Prostate gland (tissue), 2 donors: ENCODE data around the gene BTLA. TPM values are rescaled to one million over a fixed set of nuclear protein-coding genes. Genes with fewer than 3 reads are reported as not detected.

Experiments
- DNase-seq: peaks from one replicate; pipeline ENCODE4 v3.0.0-alpha.2; 2019; ENCODE audit warnings: low spot score
- H3K27ac ChIP-seq, 2 donors: fragments of 200-600 bp; sonication (generic); 2 replicates each; pipeline ENCODE4 v1.5.1; 2017 to 2019
- H3K27me3 ChIP-seq: fragments of 200-600 bp; sonication (generic); replicated peaks from 2 replicates; pipeline ENCODE4 v1.5.1; 2019; ENCODE audit not compliant: insufficient read depth
- H3K36me3 ChIP-seq, 2 donors: fragments of 200-600 bp; sonication (generic); 1 replicate in 1 of 2; 2 replicates in 1 of 2; pipeline versions ENCODE4 v1.5.1 to v1.8.1; 2017 to 2019
- H3K4me1 ChIP-seq: fragments of 200-600 bp; sonication (generic); replicated peaks from 2 replicates; pipeline ENCODE4 v1.5.1; 2019
- H3K4me3 ChIP-seq, 2 donors: fragments of 200-600 bp; sonication (generic); 2 replicates each; pipeline ENCODE4 v1.5.1; 2017 to 2019
- H3K9me3 ChIP-seq: fragments of 200-600 bp; sonication (generic); 2 replicates; pipeline ENCODE4 v1.5.1; 2017
- CTCF ChIP-seq, 4 experiments: fragments of 200-600 bp in 2 of 4; fragments of 450-650 bp in 2 of 4; sonication (generic) in 2 of 4; IDR thresholded peaks; 1 replicate in 3 of 4; 2 replicates in 1 of 4; pipeline ENCODE4 v1.5.1; 2016 to 2019; ENCODE audit warnings: antibody characterized with exemption in 4 of 4, mild to moderate bottlenecking in 2 of 4, moderate library complexity in 2 of 4
- POLR2A ChIP-seq: fragments of 450-650 bp; IDR thresholded peaks from one replicate; pipeline ENCODE4 v1.6.1; 2016; ENCODE audit warnings: antibody characterized with exemption, mild to moderate bottlenecking
- POLR2AphosphoS5 ChIP-seq: sonication (generic); formaldehyde crosslinking; IDR thresholded peaks from one replicate; pipeline ENCODE4 v1.6.1; 2017; ENCODE audit warnings: antibody characterized with exemption
- WGBS: methylation state at CpG from one replicate; pipeline ENCODE4 v1.1.5; 2018; 5-methylcytosine and 5-hydroxymethylcytosine counted together
- intact Hi-C: fragments of 100-400 bp; cut with DNase I; formaldehyde crosslinking; loops from one replicate; pipeline ENCODE4 v1.14.2; 2022
- total RNA-seq, 2 donors: library from RNA; depleted of rRNA; stranded (reverse); fragments of >200 nt; gene quantifications; one replicate each; pipeline ENCODE4 v1.1.0, GENCODE V29; 2016

The BTLA gene
- total RNA-seq, 2 donors from 2014 or later, result 2.6 TPM; not detected in 1

DNA sequence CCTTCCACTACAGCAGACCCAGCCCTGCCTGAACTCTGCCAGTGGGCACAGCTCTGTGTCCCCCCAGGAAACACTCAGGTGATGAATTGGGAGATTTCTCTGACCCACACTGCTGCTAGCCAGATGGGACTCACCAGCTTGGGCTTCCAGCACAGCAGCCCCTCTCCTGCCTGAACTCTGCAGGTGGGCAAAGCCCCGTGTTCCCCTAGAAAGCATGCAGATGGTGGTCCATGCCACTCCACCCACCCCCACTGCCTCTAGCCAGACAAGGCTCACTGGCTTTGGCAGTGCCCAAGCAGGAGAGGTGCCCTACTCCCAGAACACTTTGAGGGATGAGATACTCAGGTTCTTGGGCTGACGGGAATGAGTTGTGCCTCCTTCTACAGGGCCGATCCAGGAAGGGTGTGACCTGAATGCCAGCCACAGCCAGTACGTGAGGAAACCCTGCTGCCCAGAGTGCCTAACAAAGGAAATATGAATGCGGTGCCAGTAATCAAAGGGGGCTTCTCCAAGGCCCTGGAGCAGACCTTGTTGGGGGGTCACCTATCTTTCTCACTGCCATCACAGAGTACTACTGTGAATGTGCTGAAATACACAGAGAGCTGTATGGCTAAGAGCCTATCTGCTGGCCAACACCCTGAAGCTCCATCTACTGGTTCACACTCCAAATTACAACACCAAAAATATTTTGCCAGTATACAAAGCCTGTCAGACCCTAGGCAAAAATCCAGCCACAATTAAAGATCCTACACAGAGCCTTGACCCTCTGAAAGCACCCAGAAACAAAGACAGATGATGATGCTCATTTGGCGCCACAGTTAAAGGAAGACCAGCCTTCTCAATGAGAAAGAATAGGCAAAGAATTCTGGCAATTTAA is 61.9 kb downstream of the BTLA start:
- intact Hi-C loops, result no loop called here
- H3K4me3 ChIP-seq, result no peak overlapping the region
- no peak for DNase-seq
- no peaks in the 10 kb centered on the region for H3K4me1 ChIP-seq
- no peaks in the 10 kb centered on the region for H3K9me3 ChIP-seq
- no peaks in the 10 kb centered on the region for H3K36me3 ChIP-seq
- H3K27ac ChIP-seq, result no peak overlapping the region
- 93% methylated on average over 6 of the region's 6 CpGs for WGBS
- TF ChIP-seq POLR2A (no peak), POLR2AphosphoS5 (no peak), CTCF (IDR thresholded peaks at IDR 0.05) (no peak)
- H3K27me3 ChIP-seq, result no peaks in the 10 kb centered on the region

DNA sequence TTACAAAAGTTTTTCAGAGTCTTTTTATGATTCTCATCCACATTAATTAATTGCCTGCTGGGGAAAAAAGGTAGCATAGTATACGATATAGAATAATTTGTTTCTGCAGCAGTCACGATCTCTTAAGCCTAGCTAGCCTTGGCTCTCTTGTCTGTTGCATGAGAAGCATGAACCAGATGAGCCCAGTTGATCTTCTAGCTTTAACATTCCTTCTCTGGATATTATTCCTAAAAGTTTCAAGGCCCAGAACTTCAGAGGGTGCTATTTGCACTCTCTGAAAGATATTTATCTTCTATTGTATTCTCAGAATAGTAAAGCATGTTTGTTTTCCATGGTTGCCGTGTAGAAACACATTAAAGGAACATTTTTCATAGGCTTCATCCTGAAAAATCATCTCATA is 69.3 kb downstream of the BTLA start:
- 46% methylated on average over 3 of the region's 3 CpGs for WGBS
- Histone ChIP-seq H3K36me3 (no peaks in the 10 kb centered on the region), H3K4me3 (no peak overlapping the region), H3K9me3 (no peaks in the 10 kb centered on the region), H3K27me3 (no peaks in the 10 kb centered on the region), H3K4me1 (no peaks in the 10 kb centered on the region), H3K27ac (no peak overlapping the region)
- TF ChIP-seq CTCF (IDR thresholded peaks at IDR 0.05), result no peak
- no peak for TF ChIP-seq POLR2A
- no peak for TF ChIP-seq POLR2AphosphoS5
- intact Hi-C loops, result no loop called here
- no peak for DNase-seq

GRCh38 chr3:112427123-112427522 is 72.1 kb downstream of the BTLA start:
- H3K27ac ChIP-seq, result no peak overlapping the region
- intact Hi-C loops, result no loop called here
- no peaks in the 10 kb centered on the region for H3K9me3 ChIP-seq
- H3K27me3 ChIP-seq, result no peaks in the 10 kb centered on the region
- DNase-seq, result no peak
- TF ChIP-seq POLR2AphosphoS5, result no peak
- no peak for TF ChIP-seq POLR2A
- TF ChIP-seq CTCF (IDR thresholded peaks at IDR 0.05), result no peak
- H3K4me1 ChIP-seq, result no peaks in the 10 kb centered on the region
- no peaks in the 10 kb centered on the region for H3K36me3 ChIP-seq
- WGBS, result 93% methylated on average over 5 of the region's 5 CpGs
- no peak overlapping the region for H3K4me3 ChIP-seq

DNA sequence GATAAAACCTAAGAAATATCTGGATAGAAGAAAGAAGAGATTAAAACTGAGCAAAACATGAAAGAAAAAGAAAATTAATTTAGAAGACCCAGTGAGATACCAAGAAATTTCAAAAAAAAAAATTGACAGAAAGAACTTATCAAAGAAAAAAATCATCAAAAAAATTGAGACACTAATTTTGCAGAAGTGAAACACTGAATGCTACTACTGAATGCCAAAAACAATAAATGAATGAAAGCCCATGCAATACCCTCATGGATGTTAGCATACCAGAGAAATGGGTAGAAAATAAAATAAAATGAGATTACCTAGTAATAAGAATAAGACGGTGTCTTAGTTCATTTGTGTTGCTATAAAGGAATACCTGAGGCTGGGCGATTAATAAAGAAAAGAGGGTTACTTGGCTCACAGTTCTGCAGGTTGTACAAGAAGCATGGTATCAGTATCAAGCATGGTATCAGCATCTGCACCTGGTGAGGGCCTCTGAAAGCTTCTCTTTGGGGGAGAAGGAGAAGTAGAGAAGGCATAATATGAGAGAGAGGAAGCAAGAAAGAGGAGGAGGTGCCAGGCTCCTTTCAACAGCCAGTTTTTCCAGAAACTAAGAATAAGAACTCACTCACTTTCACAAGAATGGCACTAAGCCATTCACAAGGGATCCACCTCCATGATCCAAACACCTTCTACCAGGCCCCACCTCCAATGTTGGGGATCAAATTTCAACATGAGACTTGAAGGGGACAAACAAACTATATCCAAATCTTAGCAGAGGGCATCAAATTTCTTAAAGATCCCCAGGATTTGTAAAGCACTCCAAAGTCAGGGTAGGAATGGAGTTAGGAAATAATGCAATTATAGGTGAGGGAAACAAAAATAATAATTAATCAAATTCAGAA is 73.2 kb downstream of the BTLA start:
- 97% methylated on average over 2 of the region's 2 CpGs for WGBS
- DNase-seq, result no peak
- H3K27ac ChIP-seq, result no peak overlapping the region
- H3K9me3 ChIP-seq, result no peaks in the 10 kb centered on the region
- no peaks in the 10 kb centered on the region for H3K27me3 ChIP-seq
- no peak overlapping the region for H3K4me3 ChIP-seq
- H3K4me1 ChIP-seq, result no peaks in the 10 kb centered on the region
- H3K36me3 ChIP-seq, result no peaks in the 10 kb centered on the region
- TF ChIP-seq CTCF (IDR thresholded peaks at IDR 0.05) (no peak), POLR2A (no peak), POLR2AphosphoS5 (no peak)
- intact Hi-C loops, result no loop called here
